Neutrophil (primary cell): ENCODE data around the gene FAM222A.

Experiments
- H3K27ac ChIP-seq: fragments of 200-600 bp; sonication (generic); 2 replicates; pipeline ENCODE4 v1.5.1; 2016; ENCODE audit warnings: mild to moderate bottlenecking, moderate library complexity
- H3K27me3 ChIP-seq: fragments of 200-600 bp; sonication (generic); 2 replicates; pipeline ENCODE4 v1.6.0; 2016; ENCODE audit warnings: mild to moderate bottlenecking
- H3K36me3 ChIP-seq: fragments of 200-600 bp; sonication (generic); 2 replicates; pipeline ENCODE4 v1.5.1; 2017
- H3K4me1 ChIP-seq, 2 experiments: fragments of 200-600 bp in 1 of 2; sonication (generic) in 1 of 2; 1 replicate in 1 of 2; 2 replicates in 1 of 2; pipeline versions ENCODE4 v1.5.1 to v1.6.1; 2013 to 2016; ENCODE audit warnings: low read depth in 1 of 2, low read length in 1 of 2, mild to moderate bottlenecking in 1 of 2, moderate library complexity in 1 of 2; ENCODE audit not compliant: control insufficient read depth in 1 of 2, insufficient read depth in 1 of 2
- H3K4me3 ChIP-seq, 2 experiments: fragments of 200-600 bp in 1 of 2; sonication (generic) in 1 of 2; 1 replicate in 1 of 2; 2 replicates in 1 of 2; pipeline ENCODE4 v1.5.1; 2013 to 2016; ENCODE audit warnings: low read depth in 1 of 2, low read length in 1 of 2, mild to moderate bottlenecking in 1 of 2, moderate library complexity in 1 of 2
- H3K9me3 ChIP-seq: fragments of 200-600 bp; sonication (generic); 2 replicates; pipeline ENCODE4 v1.5.1; 2016
- TF ChIP-seq, protein P1 (sequence below): fragments of 200-600 bp; sonication (generic); IDR thresholded peaks from 2 replicates; pipeline ENCODE4 v1.5.1; 2016; ENCODE audit warnings: antibody characterized with exemption

The FAM222A gene

DNA sequence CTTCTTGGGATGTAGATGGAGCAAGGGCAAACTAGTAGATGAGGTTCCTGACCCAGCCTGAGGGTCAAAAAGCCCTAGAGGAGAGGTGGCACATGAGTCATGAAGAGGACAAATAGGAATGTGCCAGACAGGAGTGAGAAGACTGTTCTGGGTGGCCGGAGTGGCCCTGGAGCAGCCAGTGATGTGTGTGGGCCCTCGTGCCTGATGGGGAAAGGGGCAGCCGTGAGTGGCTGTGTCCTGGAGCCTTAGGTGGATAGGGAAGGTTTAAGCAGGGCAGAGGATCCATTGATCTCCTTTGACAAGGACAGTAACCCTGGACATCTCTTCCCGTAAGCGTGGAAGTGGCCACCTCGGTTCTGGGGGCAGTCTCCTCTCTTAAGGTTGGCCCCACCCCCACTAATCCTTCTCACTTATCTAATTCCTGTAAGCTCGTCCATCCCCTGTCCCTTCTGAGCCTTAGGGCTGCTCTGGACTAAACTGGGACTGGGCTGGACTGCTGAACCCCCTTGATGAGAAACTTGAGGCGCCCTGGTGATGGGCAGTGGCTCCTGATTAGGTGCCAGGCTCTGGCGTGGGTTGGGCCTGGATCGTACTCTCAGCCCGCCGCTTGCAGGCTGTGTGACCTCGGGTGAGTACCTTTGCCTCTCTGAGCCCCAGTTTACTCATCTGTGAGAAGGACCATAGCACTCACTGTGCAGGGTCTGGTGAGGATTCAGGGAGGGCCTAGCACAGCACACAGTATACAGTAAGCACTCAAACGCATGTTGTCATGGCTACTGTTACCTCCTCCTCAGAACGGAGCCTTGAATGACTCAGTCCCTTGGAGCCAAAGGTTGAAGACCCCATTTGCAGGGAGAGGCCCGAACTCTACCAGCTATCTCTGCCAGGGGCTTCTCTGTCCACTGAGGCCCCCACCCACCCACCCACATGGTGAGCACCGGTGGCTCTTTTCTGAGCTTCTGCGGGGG, 4.0 kb downstream of the FAM222A start:
- Histone ChIP-seq H3K36me3 (no peaks in the 10 kb centered on the region), H3K9me3 (no peaks in the 10 kb centered on the region), H3K4me3 (no peak overlapping the region), H3K27ac (no peak overlapping the region), H3K27me3 (peaks cover 81% of the 10 kb centered on the region), H3K4me1 (peaks cover 4 to 15% of the 10 kb centered on the region in 2 experiments)
- TF ChIP-seq, protein P1, sequence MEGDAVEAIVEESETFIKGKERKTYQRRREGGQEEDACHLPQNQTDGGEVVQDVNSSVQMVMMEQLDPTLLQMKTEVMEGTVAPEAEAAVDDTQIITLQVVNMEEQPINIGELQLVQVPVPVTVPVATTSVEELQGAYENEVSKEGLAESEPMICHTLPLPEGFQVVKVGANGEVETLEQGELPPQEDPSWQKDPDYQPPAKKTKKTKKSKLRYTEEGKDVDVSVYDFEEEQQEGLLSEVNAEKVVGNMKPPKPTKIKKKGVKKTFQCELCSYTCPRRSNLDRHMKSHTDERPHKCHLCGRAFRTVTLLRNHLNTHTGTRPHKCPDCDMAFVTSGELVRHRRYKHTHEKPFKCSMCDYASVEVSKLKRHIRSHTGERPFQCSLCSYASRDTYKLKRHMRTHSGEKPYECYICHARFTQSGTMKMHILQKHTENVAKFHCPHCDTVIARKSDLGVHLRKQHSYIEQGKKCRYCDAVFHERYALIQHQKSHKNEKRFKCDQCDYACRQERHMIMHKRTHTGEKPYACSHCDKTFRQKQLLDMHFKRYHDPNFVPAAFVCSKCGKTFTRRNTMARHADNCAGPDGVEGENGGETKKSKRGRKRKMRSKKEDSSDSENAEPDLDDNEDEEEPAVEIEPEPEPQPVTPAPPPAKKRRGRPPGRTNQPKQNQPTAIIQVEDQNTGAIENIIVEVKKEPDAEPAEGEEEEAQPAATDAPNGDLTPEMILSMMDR = no peak

DNA sequence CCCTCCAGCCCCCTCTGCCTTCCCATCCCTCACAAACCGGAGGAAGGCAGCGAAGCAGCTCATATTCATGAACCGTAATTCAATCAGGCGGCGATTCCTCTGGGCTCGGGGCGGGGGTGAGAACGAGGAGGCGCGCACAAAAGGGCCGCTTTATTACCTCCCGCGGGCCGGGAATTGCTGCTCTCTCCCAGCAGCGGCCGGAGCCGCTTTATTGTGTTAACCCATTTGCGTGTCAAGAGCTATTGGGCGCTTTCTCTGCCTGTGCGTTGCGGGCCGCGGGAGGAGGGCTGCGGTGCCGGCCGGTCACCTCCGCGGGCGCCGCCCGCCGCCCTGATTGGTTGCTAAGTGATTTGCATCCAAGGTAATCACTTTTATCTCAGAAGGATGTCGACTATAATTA, 4.8 kb downstream of the FAM222A start:
- H3K4me3 ChIP-seq = no peak overlapping the region
- H3K36me3 ChIP-seq = no peaks in the 10 kb centered on the region

DNA sequence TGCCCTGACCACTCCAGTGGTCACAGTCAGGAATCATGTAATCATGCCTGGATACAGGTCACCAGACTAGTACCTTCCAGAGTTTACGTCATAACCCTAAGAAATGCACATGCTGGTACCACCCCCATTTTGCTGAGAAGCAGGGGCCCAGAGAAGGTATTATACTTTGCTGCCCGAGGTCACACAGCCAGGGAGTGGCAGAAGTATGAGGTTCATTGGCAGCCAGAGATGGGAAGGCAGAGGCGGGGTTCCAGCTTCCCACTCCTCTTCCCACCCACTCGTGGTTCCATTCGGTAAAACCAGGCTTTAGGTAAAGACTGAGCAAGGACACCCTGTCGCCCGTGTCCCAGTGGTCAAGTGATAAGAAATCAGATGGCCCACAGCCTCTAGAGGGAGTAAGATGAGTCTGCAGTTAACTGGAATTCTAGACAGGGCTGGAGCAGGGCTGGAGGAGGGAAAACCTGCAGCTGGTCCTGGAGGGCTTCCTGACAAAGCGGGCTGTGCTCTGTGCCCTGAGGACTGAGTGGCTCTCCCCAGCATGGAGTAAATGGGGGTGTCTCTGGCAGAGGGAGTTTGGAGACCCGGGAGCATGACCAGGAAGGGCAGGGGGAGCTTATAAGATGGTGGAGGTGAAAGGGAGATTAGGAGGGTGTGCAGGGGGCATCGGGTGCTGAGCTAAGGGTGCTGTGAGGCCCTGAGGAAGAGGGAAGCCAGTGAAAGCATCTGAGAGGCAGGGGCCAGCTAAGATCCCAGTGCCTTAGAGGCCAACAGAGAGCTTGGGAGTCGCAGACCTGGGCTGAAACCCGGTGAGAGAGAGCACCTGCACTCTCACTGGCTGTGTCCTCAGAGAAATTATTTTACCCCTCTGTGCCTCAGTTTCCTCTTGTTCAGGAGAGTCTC, 5.7 kb downstream of the FAM222A start:
- Histone ChIP-seq H3K9me3 (no peaks in the 10 kb centered on the region), H3K27ac (no peak overlapping the region), H3K36me3 (no peaks in the 10 kb centered on the region), H3K4me3 (no peak overlapping the region), H3K4me1 (peaks cover 4 to 6% of the 10 kb centered on the region in 2 experiments), H3K27me3 (peaks cover 67% of the 10 kb centered on the region)
- TF ChIP-seq, protein P1 = no peak

More for the DNA sequence above, 4.8 kb downstream of the FAM222A start:
- peaks cover 74% of the 10 kb centered on the region for H3K27me3 ChIP-seq
- no peak overlapping the region for H3K27ac ChIP-seq
- H3K9me3 ChIP-seq = no peaks in the 10 kb centered on the region
- TF ChIP-seq, protein P1 = no peak
- H3K4me1 ChIP-seq = peaks cover 4 to 11% of the 10 kb centered on the region in 2 experiments

DNA sequence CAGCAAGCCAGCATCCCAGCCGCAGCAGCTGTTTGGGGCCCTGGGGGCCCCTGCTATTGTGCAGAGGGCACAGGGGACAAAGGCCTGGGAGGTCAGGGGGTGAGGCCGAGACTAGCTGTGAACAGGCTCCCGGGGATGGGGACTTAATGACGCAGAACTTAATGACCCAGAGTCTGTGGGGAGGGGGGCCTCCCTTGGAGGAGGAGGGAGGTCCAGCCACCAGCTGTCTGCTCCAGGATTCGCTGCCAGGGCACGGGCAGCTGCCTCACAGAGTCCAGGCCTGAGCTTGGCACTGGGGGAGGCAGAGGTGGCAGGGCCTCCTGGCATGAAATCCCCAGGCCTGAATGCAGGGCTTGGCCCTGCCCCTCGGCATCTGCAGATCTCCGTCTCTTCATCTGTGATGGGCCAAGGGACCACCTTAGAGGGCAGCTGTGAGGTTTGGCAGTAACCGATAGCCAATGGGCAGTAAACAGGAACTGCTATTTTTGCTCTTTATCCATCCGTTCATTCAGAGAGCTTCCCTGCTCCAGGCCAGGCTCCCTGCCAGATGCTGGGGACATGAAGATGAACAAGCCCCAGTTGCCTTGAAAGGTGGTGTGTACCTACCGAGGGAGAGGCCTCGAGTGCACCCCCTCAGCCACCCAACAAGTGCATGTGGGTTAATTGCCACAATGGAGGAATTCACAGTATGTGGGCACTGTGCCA, 6.7 kb downstream of the FAM222A start:
- Histone ChIP-seq H3K4me3 (no peak overlapping the region), H3K27me3 (peaks cover 57% of the 10 kb centered on the region), H3K9me3 (no peaks in the 10 kb centered on the region), H3K27ac (no peak overlapping the region), H3K36me3 (no peaks in the 10 kb centered on the region), H3K4me1 (no peaks in the 10 kb centered on the region)
- TF ChIP-seq, protein P1 = no peak

DNA sequence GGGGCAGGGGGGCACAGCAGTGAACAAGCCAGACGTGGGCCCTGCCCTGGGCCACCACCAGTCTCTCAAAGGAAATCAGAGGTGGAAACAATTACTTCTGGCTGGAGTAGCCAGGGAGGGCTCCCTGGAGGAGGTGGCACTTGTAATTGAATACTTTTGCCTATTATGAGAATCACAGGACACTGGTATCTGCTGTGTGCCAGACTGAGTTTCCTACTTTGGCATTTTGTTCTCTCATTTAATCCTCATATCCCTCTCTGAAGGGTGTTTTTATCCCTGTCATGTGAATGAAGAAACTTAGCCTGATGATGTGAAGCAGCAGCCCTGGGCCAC, 7.2 kb downstream of the FAM222A start:
- peaks cover 52% of the 10 kb centered on the region for H3K27me3 ChIP-seq
- no peaks in the 10 kb centered on the region for H3K9me3 ChIP-seq
- H3K4me3 ChIP-seq = no peak overlapping the region
- TF ChIP-seq, protein P1 = no peak
- H3K36me3 ChIP-seq = no peaks in the 10 kb centered on the region
- no peaks in the 10 kb centered on the region for H3K4me1 ChIP-seq
- H3K27ac ChIP-seq = no peak overlapping the region
